Measurements from ENCODE around the gene ASAH2. TPM values are rescaled to one million over a fixed set of nuclear protein-coding genes. Genes with fewer than 3 reads are reported as not detected.
"Not testable (repeated sequence)": the region's sequence is repeated elsewhere in the genome, so short reads cannot be mapped to it uniquely, and the experiment has no call there.

Gene ASAH2
- total RNA-seq, 2 experiments from 2014 or later, result 0.05 to 3.5 TPM

GRCh38 chr10:50248598-50248997, 2.7 kb downstream of the ASAH2 start:
- no peaks in the 10 kb centered on the region for H3K4me1 Mint-ChIP-seq
- H3K4me3 Mint-ChIP-seq, result no peak overlapping the region
- ChIA-PET CTCF (interaction anchor here (0.8 kb wide), 1 partner anchor 611 kb away, joined by 4 read pairs; no protein-coding TSS in a partner anchor), POLR2A (no interaction called here)
- no peaks in the 10 kb centered on the region for H3K36me3 Mint-ChIP-seq (ENCODE audit: low read depth)
- H3K27ac Mint-ChIP-seq, result no peak overlapping the region
- intact Hi-C loops (cut with DNase I, micrococcal nuclease), result no loop called here
- ATAC-seq (no peak), DNase-seq (no peak)
- peaks cover 17% of the 10 kb centered on the region for H3K27me3 Mint-ChIP-seq
- no peaks in the 10 kb centered on the region for H3K9me3 Mint-ChIP-seq (ENCODE audit: low read depth)

GRCh38 chr10:50248062-50248461, 3.3 kb downstream of the ASAH2 start:
- intact Hi-C loops (cut with DNase I, micrococcal nuclease), result no loop called here
- H3K27ac Mint-ChIP-seq, result no peak overlapping the region
- H3K9me3 Mint-ChIP-seq (ENCODE audit: low read depth), result no peaks in the 10 kb centered on the region
- H3K36me3 Mint-ChIP-seq (ENCODE audit: low read depth), result no peaks in the 10 kb centered on the region
- no peak overlapping the region for H3K4me3 Mint-ChIP-seq
- peaks cover 16% of the 10 kb centered on the region for H3K27me3 Mint-ChIP-seq
- DNase-seq (no peak), ATAC-seq (no peak)
- no peaks in the 10 kb centered on the region for H3K4me1 Mint-ChIP-seq
- POLR2A ChIA-PET, result no interaction called here
- CTCF ChIA-PET, result interaction anchor here (0.7 to 0.8 kb wide), 2 partner anchors 176 to 611 kb away, joined by 3 to 4 read pairs; no protein-coding TSS in a partner anchor

GRCh38 chr10:50244201-50244600, 7.1 kb downstream of the ASAH2 start:
- Mint-ChIP-seq H3K27me3 (peaks cover 28% of the 10 kb centered on the region), H3K4me1 (no peaks in the 10 kb centered on the region), H3K36me3 (ENCODE audit: low read depth) (no peaks in the 10 kb centered on the region), H3K4me3 (no peak overlapping the region), H3K9me3 (ENCODE audit: low read depth) (no peaks in the 10 kb centered on the region), H3K27ac (no peak overlapping the region)
- no peak for ATAC-seq
- intact Hi-C loops (cut with DNase I, micrococcal nuclease), result no loop called here
- ChIA-PET CTCF (no interaction called here), POLR2A (no interaction called here)
- DNase-seq, result no peak

- Mint-ChIP-seq H3K27ac (no peak overlapping the region), H3K27me3 (peaks cover 27% of the 10 kb centered on the region), H3K9me3 (ENCODE audit: low read depth) (no peaks in the 10 kb centered on the region), H3K4me1 (no peaks in the 10 kb centered on the region), H3K4me3 (no peak overlapping the region), H3K36me3 (ENCODE audit: low read depth) (no peaks in the 10 kb centered on the region)
- POLR2A ChIA-PET, result no interaction called here
- DNase-seq, result no peak
- no peak for ATAC-seq
- intact Hi-C loops (cut with DNase I, micrococcal nuclease), result no loop called here
- CTCF ChIA-PET, result interaction anchor here (1.2 kb wide), 1 partner anchor 19 kb away, joined by 3 read pairs; no protein-coding TSS in a partner anchor
Measured at GRCh38 chr10:50242777-50243176, 8.5 kb downstream of the ASAH2 start.

- H3K27ac Mint-ChIP-seq; H3K36me3 Mint-ChIP-seq (ENCODE audit: low read depth); H3K4me1 Mint-ChIP-seq; H3K9me3 Mint-ChIP-seq (ENCODE audit: low read depth); intact Hi-C loops (cut with DNase I, micrococcal nuclease); DNase-seq; POLR2A ChIA-PET; H3K4me3 Mint-ChIP-seq; ATAC-seq: not testable (repeated sequence)
- CTCF ChIA-PET, result interaction anchor here (0.9 kb wide), 1 partner anchor 12 kb away, joined by 3 read pairs; no protein-coding TSS in a partner anchor
- H3K27me3 Mint-ChIP-seq, result peaks cover 27% of the 10 kb centered on the region
Measured at GRCh38 chr10:50241478-50241877, 9.8 kb downstream of the ASAH2 start.

GRCh38 chr10:50234486-50234885, 16.8 kb downstream of the ASAH2 start:
- no peak for ATAC-seq
- no peak for DNase-seq
- Mint-ChIP-seq H3K27me3 (peaks cover 34% of the 10 kb centered on the region), H3K4me1 (no peaks in the 10 kb centered on the region), H3K36me3 (ENCODE audit: low read depth) (no peaks in the 10 kb centered on the region), H3K4me3 (no peak overlapping the region), H3K27ac (no peak overlapping the region), H3K9me3 (ENCODE audit: low read depth) (no peaks in the 10 kb centered on the region)
- ChIA-PET CTCF (interaction anchor here (0.8 to 1.4 kb wide), 3 partner anchors 10 to 12 kb away, joined by 3 to 4 read pairs (median 4); no protein-coding TSS in a partner anchor), POLR2A (interaction anchor here (0.7 kb wide), 1 partner anchor 481 kb away, joined by 5 read pairs; no protein-coding TSS in a partner anchor)
- intact Hi-C loops (cut with DNase I, micrococcal nuclease), result no loop called here

GRCh38 chr10:50232261-50232639, 19.1 kb downstream of the ASAH2 start:
- H3K4me1 Mint-ChIP-seq, result no peaks in the 10 kb centered on the region
- POLR2A ChIA-PET, result no interaction called here
- H3K9me3 Mint-ChIP-seq (ENCODE audit: low read depth), result no peaks in the 10 kb centered on the region
- no peak overlapping the region for H3K27ac Mint-ChIP-seq
- DNase-seq, result no peak
- CTCF ChIA-PET, result no interaction called here
- peaks cover 40% of the 10 kb centered on the region for H3K27me3 Mint-ChIP-seq
- no peak for ATAC-seq
- H3K36me3 Mint-ChIP-seq (ENCODE audit: low read depth), result no peaks in the 10 kb centered on the region
- H3K4me3 Mint-ChIP-seq, result no peak overlapping the region
- intact Hi-C loops (cut with DNase I, micrococcal nuclease), result no loop called here

GRCh38 chr10:50231515-50232260, 19.6 kb downstream of the ASAH2 start:
- DNase-seq (no peak), ATAC-seq (no peak)
- H3K9me3 Mint-ChIP-seq (ENCODE audit: low read depth), result no peaks in the 10 kb centered on the region
- H3K27ac Mint-ChIP-seq, result no peak overlapping the region
- POLR2A ChIA-PET, result no interaction called here
- H3K4me1 Mint-ChIP-seq, result no peaks in the 10 kb centered on the region
- H3K4me3 Mint-ChIP-seq, result no peak overlapping the region
- intact Hi-C loops (cut with DNase I, micrococcal nuclease), result no loop called here
- peaks cover 40% of the 10 kb centered on the region for H3K27me3 Mint-ChIP-seq
- CTCF ChIA-PET, result no interaction called here
- H3K36me3 Mint-ChIP-seq (ENCODE audit: low read depth), result no peaks in the 10 kb centered on the region

- Mint-ChIP-seq H3K9me3 (ENCODE audit: low read depth) (no peaks in the 10 kb centered on the region), H3K27ac (no peak overlapping the region), H3K27me3 (peaks cover 32% of the 10 kb centered on the region), H3K4me1 (peaks cover 4% of the 10 kb centered on the region), H3K36me3 (ENCODE audit: low read depth) (no peaks in the 10 kb centered on the region), H3K4me3 (no peak overlapping the region)
- DNase-seq (no peak), ATAC-seq (no peak)
- intact Hi-C loops (cut with DNase I, micrococcal nuclease), result loop anchor here in 1 of 2 experiments (10.0 kb wide), 1 partner anchor 635 kb away; no protein-coding TSS in a partner anchor
- ChIA-PET CTCF (no interaction called here), POLR2A (no interaction called here)
Measured at GRCh38 chr10:50229460-50229859, 21.9 kb downstream of the ASAH2 start.

- Mint-ChIP-seq H3K27ac (no peak overlapping the region), H3K4me1 (peaks cover 4% of the 10 kb centered on the region), H3K36me3 (ENCODE audit: low read depth) (no peaks in the 10 kb centered on the region), H3K9me3 (ENCODE audit: low read depth) (no peaks in the 10 kb centered on the region), H3K27me3 (peaks cover 28% of the 10 kb centered on the region), H3K4me3 (no peak overlapping the region)
- intact Hi-C loops (cut with DNase I, micrococcal nuclease), result loop anchor here in 1 of 2 experiments (10.0 kb wide), 1 partner anchor 634 kb away; no protein-coding TSS in a partner anchor
- ATAC-seq, result no peak
- no peak for DNase-seq
- CTCF ChIA-PET, result no interaction called here
- POLR2A ChIA-PET, result no interaction called here
Measured at GRCh38 chr10:50228672-50229071, 22.6 kb downstream of the ASAH2 start.

GRCh38 chr10:50226610-50227009, 24.7 kb downstream of the ASAH2 start:
- intact Hi-C loops (cut with DNase I, micrococcal nuclease), result loop anchor here in 1 of 2 experiments (10.0 kb wide), 1 partner anchor 632 kb away; no protein-coding TSS in a partner anchor
- CTCF ChIA-PET, result no interaction called here
- no peak overlapping the region for H3K27ac Mint-ChIP-seq
- no peak overlapping the region for H3K4me3 Mint-ChIP-seq
- H3K4me1 Mint-ChIP-seq, result peaks cover 4% of the 10 kb centered on the region
- no peak for DNase-seq
- H3K27me3 Mint-ChIP-seq, result peaks cover 30% of the 10 kb centered on the region
- ATAC-seq, result no peak
- POLR2A ChIA-PET, result no interaction called here
- H3K36me3 Mint-ChIP-seq (ENCODE audit: low read depth), result no peaks in the 10 kb centered on the region
- H3K9me3 Mint-ChIP-seq (ENCODE audit: low read depth), result no peaks in the 10 kb centered on the region

- intact Hi-C loops (cut with DNase I, micrococcal nuclease), result loop anchor here (1.0 to 10.0 kb wide), 2 partner anchors 630 kb away; no protein-coding TSS in a partner anchor
- Mint-ChIP-seq H3K36me3 (ENCODE audit: low read depth) (no peaks in the 10 kb centered on the region), H3K27me3 (peaks cover 26% of the 10 kb centered on the region), H3K9me3 (ENCODE audit: low read depth) (no peaks in the 10 kb centered on the region), H3K4me1 (peaks cover 4% of the 10 kb centered on the region), H3K4me3 (no peak overlapping the region), H3K27ac (no peak overlapping the region)
- ATAC-seq, result peak; percentile 90
- POLR2A ChIA-PET, result no interaction called here
- peak; percentile 46 for DNase-seq
- CTCF ChIA-PET, result interaction anchor here (0.6 to 1.7 kb wide), 5 partner anchors 10 to 435 kb away, joined by 3 to 5 read pairs (median 4); no protein-coding TSS in a partner anchor
Measured at GRCh38 chr10:50224330-50224952, 26.9 kb downstream of the ASAH2 start.

All from activated CD4-positive, alpha-beta T cell treated with anti-CD3 and anti-CD28 coated beads for 36 hours (primary cell).